HEK293 (cell line): ENCODE data around the gene TRIM49D1.
"Not testable (repeated sequence)": the region's sequence is repeated elsewhere in the genome, so short reads cannot be mapped to it uniquely, and the experiment has no call there.

Experiments
- BCL11B ChIP-seq: fragments of 450-650 bp; formaldehyde crosslinking; IDR thresholded peaks from 2 replicates; pipeline ENCODE4 v1.5.1; 2016; ENCODE audit warnings: low read depth, missing biosample characterization, missing genetic modification characterization
- KLF16 ChIP-seq: fragments of 450-650 bp; formaldehyde crosslinking; IDR thresholded peaks from 2 replicates; pipeline ENCODE4 v1.5.1; 2017; ENCODE audit warnings: missing biosample characterization, missing genetic modification characterization
- TCF7L2 ChIP-seq: IDR thresholded peaks from 2 replicates; pipeline ENCODE4 v1.6.1; 2011; ENCODE audit warnings: low read depth, mild to moderate bottlenecking, inconsistent platforms, low read length, moderate library complexity, borderline replicate concordance
- ZNF274 ChIP-seq, 2 experiments: fragments of 200-500 bp in 1 of 2; fragments of 450-650 bp in 1 of 2; sonication (Bioruptor generic) in 1 of 2; formaldehyde crosslinking in 1 of 2; IDR thresholded peaks; 2 replicates each; pipeline versions ENCODE4 v1.5.1 to v1.6.1; 2014 to 2016; ENCODE audit warnings: borderline replicate concordance in 1 of 2, inconsistent platforms in 1 of 2, low read length in 1 of 2, missing biosample characterization in 1 of 2, missing genetic modification characterization in 1 of 2
- ZNF404 ChIP-seq: fragments of 450-650 bp; formaldehyde crosslinking; IDR thresholded peaks from 2 replicates; pipeline ENCODE4 v1.5.1; 2017; ENCODE audit warnings: missing biosample characterization, missing genetic modification characterization
- ZNF529 ChIP-seq: fragments of 450-650 bp; formaldehyde crosslinking; IDR thresholded peaks from 2 replicates; pipeline ENCODE4 v1.5.1; 2017; ENCODE audit warnings: missing genetic modification characterization, missing biosample characterization; ENCODE audit not compliant: insufficient replicate concordance
- ZNF837 ChIP-seq: fragments of 450-650 bp; formaldehyde crosslinking; IDR thresholded peaks from 2 replicates; pipeline ENCODE4 v1.5.1; 2016; ENCODE audit warnings: missing biosample characterization, missing genetic modification characterization
- TF ChIP-seq, protein P1 (sequence below): fragments of 450-650 bp; formaldehyde crosslinking; IDR thresholded peaks from 2 replicates; pipeline ENCODE4 v1.5.1; 2016; ENCODE audit warnings: missing biosample characterization, missing genetic modification characterization

DNA sequence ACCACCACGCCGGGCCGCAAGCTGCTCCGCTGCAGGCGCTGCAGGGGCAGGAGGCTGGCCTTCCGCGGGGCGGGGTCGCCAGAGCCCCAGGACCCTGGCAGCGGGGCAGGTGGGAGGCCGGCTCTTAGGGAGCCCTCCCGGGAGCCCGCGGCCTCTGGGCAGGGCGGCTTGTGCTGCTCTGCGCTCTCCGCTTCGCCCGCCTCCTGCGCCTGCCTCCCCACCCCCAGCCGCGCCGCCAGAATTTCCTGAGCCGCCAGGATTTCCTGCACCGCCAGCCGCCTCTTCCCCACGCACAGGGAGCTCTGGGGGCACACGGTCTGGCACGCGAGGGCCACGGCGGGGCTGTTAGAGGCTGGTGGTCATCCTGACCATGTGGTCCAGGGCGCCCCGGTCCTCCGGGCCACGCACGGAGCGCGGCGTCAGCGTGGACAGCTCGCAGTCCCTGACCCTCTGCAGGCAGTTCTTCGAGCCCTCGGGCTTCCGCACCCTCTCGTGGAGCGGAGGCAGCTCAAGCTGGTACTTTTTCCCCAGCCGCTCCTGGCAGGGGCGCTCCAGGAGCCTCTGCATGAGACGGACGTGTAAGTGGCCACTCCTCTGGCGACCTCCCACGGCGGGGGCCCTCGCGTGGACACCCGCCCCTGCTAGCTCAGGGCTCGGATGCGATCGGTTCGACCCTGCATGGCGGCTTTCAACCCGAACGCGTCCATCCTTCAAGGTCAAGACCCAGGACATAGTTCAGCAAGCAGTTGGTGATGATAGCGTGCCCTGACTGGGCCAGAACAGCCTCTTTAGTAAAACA is 57.9 kb downstream of the TRIM49D1 start:
- not testable (repeated sequence) for TF ChIP-seq ZNF274 (IDR thresholded peaks at IDR 0.05; ENCODE audit: low read length); ZNF274 (tag by site-specific recombination; IDR thresholded peaks at IDR 0.05; ENCODE audit: borderline replicate concordance); KLF16 (tag by site-specific recombination); ZNF837 (tag by site-specific recombination); ZNF529; BCL11B; ZNF404 (tag by site-specific recombination); TCF7L2
- TF ChIP-seq, protein P1, sequence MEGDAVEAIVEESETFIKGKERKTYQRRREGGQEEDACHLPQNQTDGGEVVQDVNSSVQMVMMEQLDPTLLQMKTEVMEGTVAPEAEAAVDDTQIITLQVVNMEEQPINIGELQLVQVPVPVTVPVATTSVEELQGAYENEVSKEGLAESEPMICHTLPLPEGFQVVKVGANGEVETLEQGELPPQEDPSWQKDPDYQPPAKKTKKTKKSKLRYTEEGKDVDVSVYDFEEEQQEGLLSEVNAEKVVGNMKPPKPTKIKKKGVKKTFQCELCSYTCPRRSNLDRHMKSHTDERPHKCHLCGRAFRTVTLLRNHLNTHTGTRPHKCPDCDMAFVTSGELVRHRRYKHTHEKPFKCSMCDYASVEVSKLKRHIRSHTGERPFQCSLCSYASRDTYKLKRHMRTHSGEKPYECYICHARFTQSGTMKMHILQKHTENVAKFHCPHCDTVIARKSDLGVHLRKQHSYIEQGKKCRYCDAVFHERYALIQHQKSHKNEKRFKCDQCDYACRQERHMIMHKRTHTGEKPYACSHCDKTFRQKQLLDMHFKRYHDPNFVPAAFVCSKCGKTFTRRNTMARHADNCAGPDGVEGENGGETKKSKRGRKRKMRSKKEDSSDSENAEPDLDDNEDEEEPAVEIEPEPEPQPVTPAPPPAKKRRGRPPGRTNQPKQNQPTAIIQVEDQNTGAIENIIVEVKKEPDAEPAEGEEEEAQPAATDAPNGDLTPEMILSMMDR (tag by site-specific recombination): not testable (repeated sequence)
